ENCODE data around the gene CHST4. TPM values are rescaled to one million over a fixed set of nuclear protein-coding genes. Genes with fewer than 3 reads are reported as not detected.
"Not testable (repeated sequence)": the region's sequence is repeated elsewhere in the genome, so short reads cannot be mapped to it uniquely, and the experiment has no call there.

CHST4 gene
- total RNA-seq, 2 experiments from 2014 or later: 0.29 to 4.5 TPM

GRCh38 chr16:71573387-71574094 lies 47.3 kb downstream of the CHST4 start:
- Histone ChIP-seq H4K20me1 (ENCODE audit: insufficient read depth, low read length) (no peaks in the 10 kb centered on the region), H3K4me1 (ENCODE audit: insufficient read depth, low read length, poor library complexity, severe bottlenecking) (peaks cover 16% of the 10 kb centered on the region), H3K4me3 (ENCODE audit: low read depth, low read length, poor library complexity, severe bottlenecking) (no peak overlapping the region), H3K27ac (ENCODE audit: low read depth, low read length, poor library complexity, severe bottlenecking) (no peak overlapping the region), H2AFZ (ENCODE audit: low read length) (no peak overlapping the region), H3K79me2 (ENCODE audit: insufficient read depth, low read depth, low read length) (no peaks in the 10 kb centered on the region), H3K9me2 (ENCODE audit: insufficient read depth, low read length) (no peaks in the 10 kb centered on the region), H3K9me3 (ENCODE audit: low read length) (no peaks in the 10 kb centered on the region), H3K36me3 (ENCODE audit: insufficient read depth, low read length) (no peaks in the 10 kb centered on the region), H3K4me2 (ENCODE audit: low read length) (no peak overlapping the region)
- intact Hi-C loops (cut with micrococcal nuclease; ENCODE audit: unreplicated experiment): no loop called here
- ChIA-PET POLR2A (interaction anchor here (0.5 to 1.6 kb wide), 6 partner anchors 9 to 1936 kb away, joined by 3 to 7 read pairs (median 4); no protein-coding TSS in a partner anchor), CTCF (ENCODE audit: unreplicated experiment) (interaction anchor here (0.6 to 1.2 kb wide), 3 partner anchors 8 to 175 kb away, joined by 3 to 4 read pairs (median 4); no protein-coding TSS in a partner anchor)
- BruUV-seq (replicated peaks): no TSS peak
- TF ChIP-seq CTCF (conservative IDR thresholded peaks at IDR 0.05; ENCODE audit: low read length) (no peak), EZH2phosphoT487 (IDR thresholded peaks at IDR 0.05; ENCODE audit: borderline replicate concordance, low read depth, low read length) (no peak)
- no peak for DNase-seq (ENCODE audit: low spot score)

DNA sequence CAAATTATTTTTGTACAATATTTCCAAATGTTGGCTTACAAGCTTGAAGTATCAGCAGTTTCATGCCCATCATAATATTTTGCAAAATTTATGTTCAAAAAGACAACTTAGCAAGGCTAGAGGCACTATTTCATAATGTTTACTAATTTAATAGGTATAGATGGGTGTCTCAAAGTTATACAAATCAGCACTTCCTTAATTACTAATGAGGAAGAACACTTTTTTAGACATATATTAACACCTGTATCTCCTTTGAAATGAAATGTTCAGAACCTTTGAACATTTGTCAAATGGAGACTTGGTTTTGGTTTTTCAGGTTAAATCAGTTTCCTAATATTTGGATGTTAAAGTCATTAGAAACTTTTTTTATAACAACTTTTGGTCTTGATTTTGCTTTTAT lies 48.5 kb downstream of the CHST4 start:
- peaks cover 16% of the 10 kb centered on the region for H3K4me1 ChIP-seq (ENCODE audit: insufficient read depth, low read length, poor library complexity, severe bottlenecking)
- ChIA-PET POLR2A (interaction anchor here (0.7 to 1.6 kb wide), 2 partner anchors 10 to 19 kb away, joined by 4 to 5 read pairs; no protein-coding TSS in a partner anchor), CTCF (ENCODE audit: unreplicated experiment) (interaction anchor here (1.2 to 2.8 kb wide), 2 partner anchors 10 to 36 kb away, joined by 4 to 11 read pairs; no protein-coding TSS in a partner anchor)
- TF ChIP-seq CTCF (conservative IDR thresholded peaks at IDR 0.05; ENCODE audit: low read length): no peak
- no peak for TF ChIP-seq EZH2phosphoT487 (IDR thresholded peaks at IDR 0.05; ENCODE audit: borderline replicate concordance, low read depth, low read length)
- H4K20me1 ChIP-seq (ENCODE audit: insufficient read depth, low read length): no peaks in the 10 kb centered on the region
- DNase-seq (ENCODE audit: low spot score): no peak
- no TSS peak for BruUV-seq (replicated peaks)
- H3K79me2 ChIP-seq (ENCODE audit: insufficient read depth, low read depth, low read length): no peaks in the 10 kb centered on the region
- intact Hi-C loops (cut with micrococcal nuclease; ENCODE audit: unreplicated experiment): no loop called here
- H3K4me3 ChIP-seq (ENCODE audit: low read depth, low read length, poor library complexity, severe bottlenecking): no peak overlapping the region
- H3K9me3 ChIP-seq (ENCODE audit: low read length): no peaks in the 10 kb centered on the region
- no peaks in the 10 kb centered on the region for H3K36me3 ChIP-seq (ENCODE audit: insufficient read depth, low read length)
- peak overlapping the region; percentile 20; the same call in 1 of the 2 replicates for H3K4me2 ChIP-seq (ENCODE audit: low read length)
- H2AFZ ChIP-seq (ENCODE audit: low read length): no peak overlapping the region
- H3K9me2 ChIP-seq (ENCODE audit: insufficient read depth, low read length): no peaks in the 10 kb centered on the region
- H3K27ac ChIP-seq (ENCODE audit: low read depth, low read length, poor library complexity, severe bottlenecking): no peak overlapping the region

GRCh38 chr16:71576971-71577370 lies 50.7 kb downstream of the CHST4 start, which contains the start of gene TAT:
TSS of gene TAT (minus strand) at chr16:71577092. CDS start at chr16:71576415, 677 bp downstream.
- no peak for DNase-seq (ENCODE audit: low spot score)
- no peak within 1 kb of the TSS for H3K4me3 ChIP-seq (ENCODE audit: low read depth, low read length, poor library complexity, severe bottlenecking)
- TF ChIP-seq CTCF (conservative IDR thresholded peaks at IDR 0.05; ENCODE audit: low read length): no peak
- no peak for TF ChIP-seq EZH2phosphoT487 (IDR thresholded peaks at IDR 0.05; ENCODE audit: borderline replicate concordance, low read depth, low read length)
- H3K27ac ChIP-seq (ENCODE audit: low read depth, low read length, poor library complexity, severe bottlenecking): no peak within 1 kb of the TSS
- POLR2A ChIA-PET: interaction anchor here (0.7 kb wide), 1 partner anchor 135 kb away, joined by 3 read pairs; no protein-coding TSS in a partner anchor
- no peaks in the 10 kb centered on the region for H3K9me2 ChIP-seq (ENCODE audit: insufficient read depth, low read length)
- CTCF ChIA-PET (ENCODE audit: unreplicated experiment): interaction anchor here (2.8 kb wide), 1 partner anchor 34 kb away, joined by 11 read pairs; no protein-coding TSS in a partner anchor
- H3K4me1 ChIP-seq (ENCODE audit: insufficient read depth, low read length, poor library complexity, severe bottlenecking): peaks cover 16% of the 10 kb centered on the region
- 0 out of 2 replicates have a peak within 1 kb of the TSS, but pooled peaks have one; percentile 10 for H3K4me2 ChIP-seq (ENCODE audit: low read length)
- no peaks in the 10 kb centered on the region for H4K20me1 ChIP-seq (ENCODE audit: insufficient read depth, low read length)
- H3K79me2 ChIP-seq (ENCODE audit: insufficient read depth, low read depth, low read length): no peaks in the 10 kb centered on the region
- peak within 1 kb of the TSS; percentile 31; the same call in 1 of the 2 replicates for H2AFZ ChIP-seq (ENCODE audit: low read length)
- H3K9me3 ChIP-seq (ENCODE audit: low read length): no peaks in the 10 kb centered on the region
- intact Hi-C loops (cut with micrococcal nuclease; ENCODE audit: unreplicated experiment): no loop called here
- BruUV-seq (replicated peaks): no TSS peak
- no peaks in the 10 kb centered on the region for H3K36me3 ChIP-seq (ENCODE audit: insufficient read depth, low read length)

DNA sequence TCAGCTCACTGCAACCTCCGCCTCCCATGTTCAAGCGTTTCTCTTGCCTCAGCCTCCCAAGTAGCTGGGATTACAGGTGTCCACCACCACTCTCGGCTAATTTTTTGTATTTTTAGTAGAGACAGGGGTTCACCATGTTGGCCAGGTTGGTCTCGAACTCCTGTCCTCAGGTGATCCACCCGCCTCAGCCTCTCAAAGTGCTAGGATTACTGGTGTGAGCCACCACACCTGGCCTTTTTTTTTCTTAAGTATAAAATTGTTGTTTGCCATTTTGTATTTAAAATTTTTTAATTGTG lies 56.3 kb downstream of the CHST4 start:
- H3K4me1 ChIP-seq (ENCODE audit: insufficient read depth, low read length, poor library complexity, severe bottlenecking); H3K4me2 ChIP-seq (ENCODE audit: low read length); BruUV-seq (replicated peaks); H2AFZ ChIP-seq (ENCODE audit: low read length); H3K36me3 ChIP-seq (ENCODE audit: insufficient read depth, low read length); intact Hi-C loops (cut with micrococcal nuclease; ENCODE audit: unreplicated experiment); H4K20me1 ChIP-seq (ENCODE audit: insufficient read depth, low read length); H3K27ac ChIP-seq (ENCODE audit: low read depth, low read length, poor library complexity, severe bottlenecking); H3K4me3 ChIP-seq (ENCODE audit: low read depth, low read length, poor library complexity, severe bottlenecking); H3K9me2 ChIP-seq (ENCODE audit: insufficient read depth, low read length); H3K9me3 ChIP-seq (ENCODE audit: low read length); DNase-seq (ENCODE audit: low spot score); CTCF ChIA-PET (ENCODE audit: unreplicated experiment); H3K79me2 ChIP-seq (ENCODE audit: insufficient read depth, low read depth, low read length): not testable (repeated sequence)
- POLR2A ChIA-PET: interaction anchor here (0.7 kb wide), 1 partner anchor 256 kb away, joined by 4 read pairs; no protein-coding TSS in a partner anchor

Measured in OCI-LY7 (cell line).